Liver (tissue), 3 donors: ENCODE measurements around the gene COL9A3.

Source experiments
- CTCF ChIP-seq: fragments of 150-350 bp; IDR thresholded peaks from 2 replicates; pipeline ENCODE4 v1.5.1; 2017; ENCODE audit warnings: improper control_type of control experiment, low read depth, low read length; ENCODE audit not compliant: missing input control
- FOXA1 ChIP-seq: IDR thresholded peaks from 2 replicates; pipeline ENCODE4 v1.6.1; 2016; ENCODE audit warnings: antibody characterized with exemption
- GABPA ChIP-seq, 2 donors: IDR thresholded peaks in 1 of 2; conservative IDR thresholded peaks in 1 of 2; 2 replicates each; pipeline ENCODE4 v1.6.1; 2016; ENCODE audit warnings: antibody characterized with exemption in 2 of 2, mild to moderate bottlenecking in 1 of 2, moderate library complexity in 1 of 2
- RAD21 ChIP-seq, 2 donors: IDR thresholded peaks; 2 replicates each; pipeline ENCODE4 v1.6.1; 2016; ENCODE audit warnings: antibody characterized with exemption in 2 of 2, mild to moderate bottlenecking in 2 of 2
- REST ChIP-seq: IDR thresholded peaks from 2 replicates; pipeline ENCODE4 v1.6.1; 2016; ENCODE audit warnings: antibody characterized with exemption, mild to moderate bottlenecking
- RXRA ChIP-seq, 2 donors: IDR thresholded peaks; 2 replicates each; pipeline ENCODE4 v1.6.1; 2017 to 2018; ENCODE audit warnings: antibody characterized with exemption in 2 of 2, mild to moderate bottlenecking in 1 of 2
- TAF1 ChIP-seq: conservative IDR thresholded peaks from 2 replicates; pipeline ENCODE4 v1.6.1; 2016; ENCODE audit warnings: antibody characterized with exemption, mild to moderate bottlenecking
- ZBTB33 ChIP-seq: IDR thresholded peaks from 2 replicates; pipeline ENCODE4 v1.6.1; 2016; ENCODE audit warnings: antibody characterized with exemption
- donor health status: healthy.
- donor health status: healthy.

- TF ChIP-seq ZBTB33 (no peak), REST (no peak), TAF1 (no peak), RXRA (IDR thresholded peaks at IDR 0.05) (no peak), CTCF (no peak), RAD21 (IDR thresholded peaks at IDR 0.05) (no peak), FOXA1 (no peak), GABPA (IDR thresholded peaks at IDR 0.05 in 1 of 2, conservative IDR thresholded peaks at IDR 0.05 in 1 of 2) (no peak)
Measured at GRCh38 chr20:62770916-62771315, 45.9 kb upstream of the COL9A3 start.
